Lung (tissue), 12 donors: Measurements from ENCODE around the gene LRP5. TPM values are rescaled to one million over a fixed set of nuclear protein-coding genes. Genes with fewer than 3 reads are reported as not detected.

Experiments used
- ATAC-seq: fragments of 200-7000 bp; cut with Tn5 transposase; one replicate; pipeline ENCODE4 v1.9.1; 2020; ENCODE audit warnings: moderate number of reproducible peaks; ENCODE audit not compliant: insufficient read depth, low FRiP score
- DNase-seq, 3 donors: peaks; one replicate each; pipeline ENCODE4 v3.0.0-alpha.2; 2013 to 2017
- H3K27ac ChIP-seq, 2 donors: one replicate each; pipeline ENCODE4 v1.5.1; 2013; ENCODE audit warnings: mild to moderate bottlenecking in 2 of 2, moderate library complexity in 2 of 2, control low read depth in 1 of 2, inconsistent platforms in 1 of 2, low read depth in 1 of 2, low read length in 1 of 2
- H3K27me3 ChIP-seq, 3 donors: one replicate each; pipeline ENCODE4 v1.5.1; 2013; ENCODE audit warnings: low read length in 2 of 3; ENCODE audit not compliant: control insufficient read depth in 3 of 3, insufficient read depth in 3 of 3
- H3K36me3 ChIP-seq, 4 donors: one replicate each; pipeline ENCODE4 v1.5.1; 2013; ENCODE audit warnings: low read length in 4 of 4, mild to moderate bottlenecking in 1 of 4, moderate library complexity in 1 of 4; ENCODE audit not compliant: control insufficient read depth in 4 of 4, insufficient read depth in 4 of 4
- H3K4me1 ChIP-seq, 5 donors: one replicate each; pipeline ENCODE4 v1.5.1; 2013; ENCODE audit warnings: low read length in 5 of 5, mild to moderate bottlenecking in 2 of 5, moderate library complexity in 1 of 5; ENCODE audit not compliant: control insufficient read depth in 5 of 5, insufficient read depth in 5 of 5
- H3K4me3 ChIP-seq: one replicate; pipeline ENCODE4 v1.5.1; 2013; ENCODE audit warnings: mild to moderate bottlenecking, control low read depth, moderate library complexity
- H3K9ac ChIP-seq, 2 donors: one replicate each; pipeline ENCODE4 v1.5.1; 2013; ENCODE audit warnings: low read length in 2 of 2, control low read depth in 1 of 2; ENCODE audit not compliant: insufficient read depth in 1 of 2
- H3K9me3 ChIP-seq, 4 donors: one replicate each; pipeline ENCODE4 v1.5.1; 2013; ENCODE audit warnings: low read length in 3 of 4, mild to moderate bottlenecking in 1 of 4, moderate library complexity in 1 of 4; ENCODE audit not compliant: control insufficient read depth in 4 of 4, insufficient read depth in 3 of 4
- CTCF ChIP-seq: IDR thresholded peaks from 2 replicates; pipeline ENCODE4 v1.5.1; 2012; ENCODE audit warnings: mild to moderate bottlenecking; ENCODE audit errors: control extremely low read depth, extremely low read depth
- WGBS, 2 donors: extraction: QIAGEN DNeasy Blood & Tissue Kit; methylation state at CpG; one replicate each; pipeline ENCODE4 v1.1.7; 2013; 5-methylcytosine and 5-hydroxymethylcytosine counted together
- polyA plus RNA-seq, 2 donors: library from polyadenylated mRNA; stranded (reverse); fragments of 200-250 nt; gene quantifications; one replicate each; pipeline ENCODE4 v1.2.1, GENCODE V29; 2013
- total RNA-seq, 2 donors: library from RNA; depleted of rRNA in 1 of 2; stranded (reverse); fragments of >200 nt in 1 of 2; gene quantifications; one replicate each; pipeline ENCODE4 v1.2.1, GENCODE V29; 2014 to 2021
- donor health status: control.
- donor health status: control.
- donor health status: Bipolar disorder and iron deficiency.
- donor health status: healthy.
- donor health status: DM: yes; HTN: yes; CAD: no.

Gene LRP5
- total and polyA plus RNA-seq, 4 donors = 33.7 to 76.4 (median 63.2) TPM

GRCh38 chr11:68402355-68403031 lies 90.1 kb downstream of the LRP5 start:
- H3K9ac ChIP-seq = no peak overlapping the region
- no peak overlapping the region for H3K4me3 ChIP-seq
- no peak for TF ChIP-seq CTCF
- WGBS, 2 donors = 95% methylated on average over 15 of the region's 15 CpGs
- no peak for DNase-seq
- H3K36me3 ChIP-seq = peaks cover 0 to 24% (median 17%) of the 10 kb centered on the region in 4 donors
- peaks cover 0 to 27% (median 19%) of the 10 kb centered on the region in 5 donors for H3K4me1 ChIP-seq
- H3K27ac ChIP-seq = no peak overlapping the region
- no peak for ATAC-seq
- no peaks in the 10 kb centered on the region for H3K27me3 ChIP-seq
- H3K9me3 ChIP-seq = no peaks in the 10 kb centered on the region

GRCh38 chr11:68403424-68403823 lies 91.0 kb downstream of the LRP5 start:
- WGBS, 2 donors = 97 to 98% methylated on average over 18 of the region's 18 CpGs
- ATAC-seq (no peak), DNase-seq (no peak)
- no peak overlapping the region for H3K4me3 ChIP-seq
- no peak overlapping the region for H3K9ac ChIP-seq
- TF ChIP-seq CTCF = no peak
- H3K36me3 ChIP-seq = peaks cover 0 to 25% (median 19%) of the 10 kb centered on the region in 4 donors
- peaks cover 0 to 18% (median 14%) of the 10 kb centered on the region in 5 donors for H3K4me1 ChIP-seq
- no peak overlapping the region for H3K27ac ChIP-seq
- no peaks in the 10 kb centered on the region for H3K27me3 ChIP-seq
- H3K9me3 ChIP-seq = no peaks in the 10 kb centered on the region

DNA sequence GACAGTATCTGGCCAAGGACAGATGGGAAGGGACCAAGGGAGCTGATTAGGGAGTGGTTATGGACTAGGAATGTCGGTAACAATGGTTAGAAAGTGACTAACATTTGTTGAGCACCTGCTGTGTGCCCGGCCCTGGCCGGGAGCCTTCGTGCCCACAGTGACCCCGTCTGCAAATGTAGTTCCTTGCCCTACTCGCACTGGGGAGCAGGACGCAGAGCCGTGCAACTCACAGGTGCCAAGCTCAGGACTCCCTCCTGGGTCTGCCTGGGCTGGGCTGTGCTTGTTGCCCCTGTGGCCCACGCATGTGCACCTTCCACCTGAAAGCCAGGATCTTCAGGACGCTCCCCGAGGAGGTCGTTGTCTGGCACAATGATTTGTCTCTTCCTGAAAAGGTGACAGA lies 91.4 kb downstream of the LRP5 start:
- 95% methylated on average over 12 of the region's 12 CpGs for WGBS, 2 donors
- Histone ChIP-seq H3K36me3 (peaks cover 0 to 25% (median 19%) of the 10 kb centered on the region in 4 donors), H3K27me3 (no peaks in the 10 kb centered on the region), H3K4me3 (no peak overlapping the region), H3K4me1 (peaks cover 0 to 15% (median 14%) of the 10 kb centered on the region in 5 donors), H3K9ac (no peak overlapping the region), H3K9me3 (no peaks in the 10 kb centered on the region), H3K27ac (no peak overlapping the region)
- TF ChIP-seq CTCF = no peak
- no peak for ATAC-seq
- no peak for DNase-seq
